ENCODE measurements around the gene TMEM14A.
"Not testable (repeated sequence)": the region's sequence is repeated elsewhere in the genome, so short reads cannot be mapped to it uniquely, and the experiment has no call there.

TMEM14A gene

GRCh38 chr6:52696418-52696817, 25.5 kb downstream of the TMEM14A start:
- Histone ChIP-seq H3K79me2 (ENCODE audit: control insufficient read depth, insufficient read depth, low read length, poor library complexity) (no peaks in the 10 kb centered on the region), H3K27ac (ENCODE audit: low read depth, low read length) (no peak overlapping the region), H3K4ac (ENCODE audit: low read depth, low read length) (no peak overlapping the region), H3K18ac (ENCODE audit: low read length) (no peak overlapping the region), H3K23ac (ENCODE audit: low read length) (no peak overlapping the region), H3K9me3 (ENCODE audit: insufficient read depth, low read depth, low read length) (no peaks in the 10 kb centered on the region), H3K14ac (ENCODE audit: low read length) (no peak overlapping the region), H3K9ac (ENCODE audit: low read length) (no peak overlapping the region), H4K8ac (ENCODE audit: low read depth, low read length) (no peak overlapping the region), H3K4me2 (ENCODE audit: low read length) (no peak overlapping the region), H3K4me1 (ENCODE audit: control insufficient read depth in 1 of 2, insufficient read depth in 2 of 2, low read length in 2 of 2) (no peaks in the 10 kb centered on the region), H2AK5ac (ENCODE audit: low read length) (no peak overlapping the region), H3K4me3 (ENCODE audit: low read depth, low read length) (no peak overlapping the region), H3K79me1 (ENCODE audit: low read length) (no peaks in the 10 kb centered on the region), H2BK5ac (ENCODE audit: low read depth, low read length, poor library complexity) (no peak overlapping the region), H4K12ac (ENCODE audit: low read depth, low read length) (no peak overlapping the region), H3K27me3 (ENCODE audit: insufficient read depth, low read length) (no peaks in the 10 kb centered on the region), H2AFZ (ENCODE audit: insufficient read depth, low read length, poor library complexity) (no peak overlapping the region), H4K91ac (ENCODE audit: low read depth, low read length) (no peak overlapping the region), H3K36me3 (ENCODE audit: control insufficient read depth in 1 of 2, insufficient read depth in 2 of 2, low read length in 2 of 2) (no peaks in the 10 kb centered on the region), H2BK12ac (ENCODE audit: low read length) (no peak overlapping the region), H2BK120ac (ENCODE audit: insufficient read depth, low read length, poor library complexity) (no peak overlapping the region)
- no CpG with 5 or more reads among the region's 4 CpGs for WGBS (ENCODE audit: extremely low coverage, insufficient coverage, insufficient read length)
- no peak for DNase-seq

- H4K91ac ChIP-seq (ENCODE audit: low read depth, low read length): no peak overlapping the region
These were observed 27.0 kb downstream of the TMEM14A start for GRCh38 chr6:52697903-52698302.

GRCh38 chr6:52704060-52704459, 33.1 kb downstream of the TMEM14A start:
- Histone ChIP-seq H2AK5ac (ENCODE audit: low read length) (no peak overlapping the region), H3K4me2 (ENCODE audit: low read length) (no peak overlapping the region), H4K8ac (ENCODE audit: low read depth, low read length) (no peak overlapping the region), H3K9me3 (ENCODE audit: insufficient read depth, low read depth, low read length) (no peaks in the 10 kb centered on the region), H4K12ac (ENCODE audit: low read depth, low read length) (no peak overlapping the region), H3K4ac (ENCODE audit: low read depth, low read length) (no peak overlapping the region), H3K27me3 (ENCODE audit: insufficient read depth, low read length) (no peaks in the 10 kb centered on the region), H3K14ac (ENCODE audit: low read length) (no peak overlapping the region), H3K4me1 (ENCODE audit: control insufficient read depth in 1 of 2, insufficient read depth in 2 of 2, low read length in 2 of 2) (no peaks in the 10 kb centered on the region), H3K18ac (ENCODE audit: low read length) (no peak overlapping the region), H2BK12ac (ENCODE audit: low read length) (no peak overlapping the region), H4K91ac (ENCODE audit: low read depth, low read length) (no peak overlapping the region), H3K79me1 (ENCODE audit: low read length) (no peaks in the 10 kb centered on the region), H2BK120ac (ENCODE audit: insufficient read depth, low read length, poor library complexity) (no peak overlapping the region), H3K27ac (ENCODE audit: low read depth, low read length) (no peak overlapping the region), H3K36me3 (ENCODE audit: control insufficient read depth in 1 of 2, insufficient read depth in 2 of 2, low read length in 2 of 2) (no peaks in the 10 kb centered on the region), H3K23ac (ENCODE audit: low read length) (no peak overlapping the region), H3K9ac (ENCODE audit: low read length) (no peak overlapping the region), H2BK5ac (ENCODE audit: low read depth, low read length, poor library complexity) (no peak overlapping the region), H3K4me3 (ENCODE audit: low read depth, low read length) (no peak overlapping the region), H3K79me2 (ENCODE audit: control insufficient read depth, insufficient read depth, low read length, poor library complexity) (no peaks in the 10 kb centered on the region), H2AFZ (ENCODE audit: insufficient read depth, low read length, poor library complexity) (no peak overlapping the region)
- DNase-seq: no peak

More at GRCh38 chr6:52697903-52698302, 27.0 kb downstream of the TMEM14A start:
- H3K4me2 ChIP-seq (ENCODE audit: low read length): no peak overlapping the region
- H2BK120ac ChIP-seq (ENCODE audit: insufficient read depth, low read length, poor library complexity): no peak overlapping the region
- no peak overlapping the region for H3K23ac ChIP-seq (ENCODE audit: low read length)
- WGBS (ENCODE audit: extremely low coverage, insufficient coverage, insufficient read length): no CpG with 5 or more reads among the region's 2 CpGs
- H4K8ac ChIP-seq (ENCODE audit: low read depth, low read length): no peak overlapping the region
- DNase-seq: no peak
- H3K4me1 ChIP-seq (ENCODE audit: control insufficient read depth in 1 of 2, insufficient read depth in 2 of 2, low read length in 2 of 2): no peaks in the 10 kb centered on the region
- H3K9ac ChIP-seq (ENCODE audit: low read length): no peak overlapping the region
- no peak overlapping the region for H2BK5ac ChIP-seq (ENCODE audit: low read depth, low read length, poor library complexity)
- H3K14ac ChIP-seq (ENCODE audit: low read length): no peak overlapping the region
- H3K36me3 ChIP-seq (ENCODE audit: control insufficient read depth in 1 of 2, insufficient read depth in 2 of 2, low read length in 2 of 2): no peaks in the 10 kb centered on the region
- no peaks in the 10 kb centered on the region for H3K9me3 ChIP-seq (ENCODE audit: insufficient read depth, low read depth, low read length)
- H3K79me2 ChIP-seq (ENCODE audit: control insufficient read depth, insufficient read depth, low read length, poor library complexity): no peaks in the 10 kb centered on the region
- no peaks in the 10 kb centered on the region for H3K27me3 ChIP-seq (ENCODE audit: insufficient read depth, low read length)
- H3K79me1 ChIP-seq (ENCODE audit: low read length): no peaks in the 10 kb centered on the region
- no peak overlapping the region for H2AK5ac ChIP-seq (ENCODE audit: low read length)
- H3K18ac ChIP-seq (ENCODE audit: low read length): no peak overlapping the region
- no peak overlapping the region for H3K4ac ChIP-seq (ENCODE audit: low read depth, low read length)
- no peak overlapping the region for H3K27ac ChIP-seq (ENCODE audit: low read depth, low read length)
- H2BK12ac ChIP-seq (ENCODE audit: low read length): no peak overlapping the region
- no peak overlapping the region for H4K12ac ChIP-seq (ENCODE audit: low read depth, low read length)
- no peak overlapping the region for H2AFZ ChIP-seq (ENCODE audit: insufficient read depth, low read length, poor library complexity)
- H3K4me3 ChIP-seq (ENCODE audit: low read depth, low read length): no peak overlapping the region

GRCh38 chr6:52704781-52705502, 34.0 kb downstream of the TMEM14A start:
- not testable (repeated sequence) for H3K9ac ChIP-seq (ENCODE audit: low read length); H4K8ac ChIP-seq (ENCODE audit: low read depth, low read length); H3K79me1 ChIP-seq (ENCODE audit: low read length); H3K36me3 ChIP-seq (ENCODE audit: control insufficient read depth in 1 of 2, insufficient read depth in 2 of 2, low read length in 2 of 2); H2AK5ac ChIP-seq (ENCODE audit: low read length); H2BK120ac ChIP-seq (ENCODE audit: insufficient read depth, low read length, poor library complexity); H3K18ac ChIP-seq (ENCODE audit: low read length); H2BK5ac ChIP-seq (ENCODE audit: low read depth, low read length, poor library complexity); H3K4me2 ChIP-seq (ENCODE audit: low read length); H3K27ac ChIP-seq (ENCODE audit: low read depth, low read length); DNase-seq; H3K4ac ChIP-seq (ENCODE audit: low read depth, low read length); H3K14ac ChIP-seq (ENCODE audit: low read length); H2AFZ ChIP-seq (ENCODE audit: insufficient read depth, low read length, poor library complexity); H3K9me3 ChIP-seq (ENCODE audit: insufficient read depth, low read depth, low read length); H3K23ac ChIP-seq (ENCODE audit: low read length); H4K91ac ChIP-seq (ENCODE audit: low read depth, low read length); H2BK12ac ChIP-seq (ENCODE audit: low read length); H3K4me1 ChIP-seq (ENCODE audit: control insufficient read depth in 1 of 2, insufficient read depth in 2 of 2, low read length in 2 of 2); H4K12ac ChIP-seq (ENCODE audit: low read depth, low read length); H3K4me3 ChIP-seq (ENCODE audit: low read depth, low read length); H3K27me3 ChIP-seq (ENCODE audit: insufficient read depth, low read length); H3K79me2 ChIP-seq (ENCODE audit: control insufficient read depth, insufficient read depth, low read length, poor library complexity)
- no CpG with 5 or more reads among the region's 6 CpGs for WGBS (ENCODE audit: extremely low coverage, insufficient coverage, insufficient read length)
